Measurements from ENCODE around the gene KCNC3.

DNA sequence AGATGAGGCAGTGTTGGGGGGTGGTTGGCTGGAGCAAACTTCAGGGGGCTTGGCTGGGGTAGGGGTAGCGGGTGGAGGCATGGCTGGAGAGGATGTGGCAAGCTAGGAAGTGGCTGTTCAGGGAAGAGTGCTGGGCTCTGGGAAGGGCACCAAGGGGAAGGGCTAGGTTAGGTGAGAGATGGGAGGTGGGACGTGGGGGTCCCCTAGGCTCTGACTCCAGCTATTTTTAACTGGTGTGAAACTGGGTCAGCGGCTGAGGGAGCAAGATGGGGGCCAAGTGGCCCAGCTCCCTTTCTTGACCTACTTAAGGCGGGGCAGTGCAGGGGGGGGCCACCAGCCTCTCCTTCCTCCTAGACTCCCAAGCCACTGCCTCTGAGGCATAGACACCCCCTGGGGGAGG is 7.3 kb downstream of the KCNC3 start:
- TF ChIP-seq CTCF (IDR thresholded peaks at IDR 0.05), result no peak
- TF ChIP-seq POLR2AphosphoS5 (IDR thresholded peaks at IDR 0.05), result no peak
- no peak for TF ChIP-seq POLR2A (IDR thresholded peaks at IDR 0.05)
- no peak for TF ChIP-seq EP300 (IDR thresholded peaks at IDR 0.05; ENCODE audit: low read depth)

All from transverse colon (tissue), 4 donors.